ENCODE results near the gene KCTD2.
"Not testable (repeated sequence)": the region's sequence is repeated elsewhere in the genome, so short reads cannot be mapped to it uniquely, and the experiment has no call there.

Gene KCTD2

DNA sequence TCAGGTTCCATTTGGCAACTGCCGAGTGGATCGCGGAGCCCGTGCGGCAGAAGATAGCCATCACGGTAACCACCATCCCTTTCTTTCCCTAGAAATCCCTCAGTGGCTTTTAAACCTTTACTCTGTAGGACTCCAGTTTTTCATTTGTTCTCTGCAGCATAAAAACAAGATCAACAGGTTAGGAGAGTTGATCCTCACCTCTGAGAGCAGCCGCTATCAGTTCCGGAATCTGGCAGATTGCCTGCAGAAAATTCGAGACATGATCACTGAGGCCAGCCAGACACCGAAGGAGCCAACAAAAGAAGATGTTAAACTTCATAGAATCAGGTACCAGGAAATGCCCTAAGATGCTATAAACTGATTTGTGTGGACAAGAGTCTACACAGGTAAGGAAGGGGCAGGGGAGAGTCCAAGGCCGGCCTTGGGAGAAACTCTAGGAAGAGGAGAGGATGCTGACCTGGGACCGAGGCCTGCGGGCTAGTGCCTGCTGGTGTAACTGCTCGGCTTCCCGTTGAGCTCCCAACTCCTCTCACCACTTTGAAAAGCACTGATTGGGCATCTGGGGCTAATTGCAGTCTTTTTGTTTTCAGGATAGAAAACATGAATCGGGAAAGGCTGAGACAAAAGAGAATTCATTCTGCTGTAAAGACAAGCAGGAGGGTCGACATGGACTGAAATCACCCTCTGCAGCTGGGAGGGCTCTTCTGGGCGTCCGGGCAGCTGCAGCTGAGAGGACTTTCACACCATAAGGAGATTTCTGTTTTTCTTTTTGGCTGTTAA, 26.5 kb upstream of the KCTD2 start:
- DNase-seq (ENCODE audit: low spot score), result no peak

DNA sequence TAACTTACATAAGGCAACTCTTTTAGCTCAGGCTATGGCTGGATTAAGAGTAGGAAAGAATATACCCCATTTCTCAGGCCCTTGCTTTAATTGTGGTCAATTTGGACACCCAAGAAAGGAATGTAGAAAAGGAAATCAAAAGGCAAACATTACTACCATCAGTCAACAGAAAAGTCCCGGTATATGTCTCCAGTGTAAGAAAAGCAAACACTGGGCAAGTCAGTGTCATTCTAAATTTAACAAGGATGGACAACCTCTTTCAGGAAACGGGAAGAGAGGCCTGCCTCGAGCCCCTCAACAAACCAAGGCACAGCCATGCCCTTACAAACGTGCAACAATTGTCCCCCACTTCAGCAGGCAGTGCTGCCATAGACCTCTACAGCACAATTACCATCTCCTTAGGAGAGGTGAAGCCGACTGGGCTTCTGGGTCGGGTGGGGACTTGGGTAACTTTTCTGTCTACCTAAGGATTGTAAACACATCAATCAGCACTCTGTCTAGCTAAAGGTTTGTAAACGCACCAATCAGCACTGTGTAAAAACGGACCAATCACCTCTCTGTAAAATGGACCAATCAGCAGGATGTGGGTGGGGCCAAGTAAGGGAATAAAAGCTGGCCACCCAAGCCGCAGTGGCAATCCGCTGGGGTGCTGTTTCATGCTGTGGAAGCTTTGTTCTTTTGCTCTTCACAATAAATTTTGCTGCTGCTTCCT, 22.2 kb upstream of the KCTD2 start:
- DNase-seq (ENCODE audit: low spot score), result no peak

DNA sequence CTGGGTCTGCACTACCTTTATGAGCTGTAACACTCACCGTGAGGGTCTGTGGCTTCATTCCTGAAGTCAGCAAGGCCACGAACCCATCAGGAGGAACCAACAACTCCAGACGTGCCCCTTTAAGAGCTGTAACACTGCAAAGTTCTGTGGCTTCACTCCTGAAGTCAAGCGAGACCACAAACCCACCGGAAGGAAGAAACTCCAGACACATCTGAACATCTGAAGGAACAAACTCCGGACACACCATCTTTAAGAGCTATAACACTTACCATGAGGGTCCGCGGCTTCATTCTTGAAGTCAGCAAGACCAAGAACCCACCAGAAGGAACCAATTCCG, 21.7 kb upstream of the KCTD2 start:
- DNase-seq (ENCODE audit: low spot score), result not testable (repeated sequence)

DNA sequence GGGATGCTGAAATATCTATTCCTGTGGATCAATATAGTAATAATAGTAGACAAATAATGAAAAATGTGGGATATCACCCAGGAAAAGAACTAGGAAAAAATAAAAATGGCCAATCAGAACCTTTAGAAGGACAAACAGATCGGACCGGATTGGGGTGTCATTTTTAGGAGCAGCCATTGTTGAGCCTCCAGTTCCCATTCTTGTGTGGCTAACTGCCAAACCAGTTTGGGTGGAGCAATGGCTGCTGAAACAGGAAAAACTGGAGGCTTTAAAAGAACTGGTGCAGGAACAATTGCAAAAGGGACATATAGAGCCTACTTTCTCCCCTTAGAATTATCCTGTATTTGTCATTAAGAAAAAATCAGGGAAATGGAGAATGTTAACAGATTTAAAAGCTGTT, 20.4 kb upstream of the KCTD2 start:
- DNase-seq (ENCODE audit: low spot score), result not testable (repeated sequence)

DNA sequence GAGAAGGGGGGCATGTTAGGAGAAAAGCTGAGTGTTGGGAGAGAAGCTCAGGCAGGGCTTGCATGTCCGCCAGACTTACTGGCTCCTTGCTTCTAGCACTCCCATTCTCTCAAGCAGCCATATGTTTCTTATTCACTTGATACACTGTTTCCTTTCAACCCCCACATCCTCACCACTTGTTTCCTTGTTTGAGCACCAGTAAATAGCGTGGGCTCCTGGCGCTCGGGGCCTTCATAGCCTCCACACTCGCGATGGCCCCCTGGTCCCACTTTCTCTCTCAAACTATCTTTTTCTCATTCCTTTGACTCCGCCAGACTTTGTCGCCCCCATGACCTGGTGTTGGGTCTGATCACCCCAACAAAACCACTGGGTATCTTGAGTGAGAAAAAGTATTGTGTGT, 16.9 kb upstream of the KCTD2 start:
- no peak for DNase-seq (ENCODE audit: low spot score)

DNA sequence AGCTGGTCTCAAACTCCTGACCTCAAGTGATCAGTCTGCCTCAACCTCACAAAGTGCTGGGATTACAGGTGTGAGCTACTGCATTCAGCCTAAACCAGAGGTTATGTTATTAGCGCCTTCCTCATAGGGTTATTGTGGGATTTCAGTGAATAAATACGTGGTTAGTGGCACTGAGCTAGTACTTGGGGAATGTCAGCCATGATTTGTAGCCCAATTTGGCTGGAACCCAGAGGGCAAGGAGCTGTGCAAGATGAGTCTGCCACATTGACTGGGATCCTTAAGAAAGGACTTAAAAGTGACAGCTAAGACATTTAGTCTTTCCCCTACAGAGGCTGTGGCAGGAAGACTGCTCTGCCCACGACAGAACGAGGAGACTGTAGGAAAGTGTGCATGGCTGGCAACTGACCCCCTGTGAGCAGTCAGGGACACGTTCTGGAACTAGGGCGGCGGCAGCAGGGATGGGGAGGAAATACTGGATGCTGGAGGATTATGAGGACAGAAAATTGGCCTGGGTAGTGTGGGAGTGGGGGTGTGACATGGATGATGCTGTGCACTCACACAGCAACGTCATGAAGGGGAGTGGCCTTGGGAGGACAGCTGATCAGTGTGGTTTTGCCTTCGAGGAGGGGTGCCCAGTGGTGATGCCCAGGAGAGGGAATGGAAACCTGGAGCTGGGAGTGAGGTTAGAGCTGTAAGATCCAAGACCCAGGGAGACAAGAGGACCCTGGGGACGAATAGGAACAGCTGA, 14.9 kb upstream of the KCTD2 start:
- peak; percentile 85 for DNase-seq (ENCODE audit: low spot score)

DNA sequence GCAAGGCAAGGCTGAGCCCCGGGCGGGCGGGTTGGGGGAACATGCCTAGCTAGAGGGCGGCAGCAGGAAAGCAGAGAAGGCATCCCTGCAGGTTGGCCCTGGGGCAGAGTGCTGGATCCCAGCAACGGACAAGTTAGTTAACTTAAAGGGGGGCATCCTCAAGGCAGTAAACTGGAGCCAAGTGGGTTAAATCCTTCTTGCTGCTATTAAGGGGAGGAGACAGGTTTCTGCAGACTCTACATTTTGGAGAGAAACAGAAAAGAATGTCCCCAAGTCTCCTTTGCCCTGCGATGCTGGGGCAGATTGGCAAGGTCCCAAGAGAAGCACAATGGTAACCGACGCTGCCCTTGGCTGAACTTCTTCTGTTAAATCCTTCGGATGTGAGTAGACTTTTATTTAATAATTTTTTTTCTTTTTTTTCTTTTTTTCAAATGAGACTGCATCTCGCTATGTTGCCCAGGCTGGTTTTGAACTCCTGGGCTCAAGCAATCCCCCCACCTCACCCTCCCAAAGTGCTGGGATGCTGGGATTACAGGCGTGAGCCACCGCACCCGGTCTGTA, 14.2 kb upstream of the KCTD2 start:
- DNase-seq (ENCODE audit: low spot score), result peak; percentile 38

DNA sequence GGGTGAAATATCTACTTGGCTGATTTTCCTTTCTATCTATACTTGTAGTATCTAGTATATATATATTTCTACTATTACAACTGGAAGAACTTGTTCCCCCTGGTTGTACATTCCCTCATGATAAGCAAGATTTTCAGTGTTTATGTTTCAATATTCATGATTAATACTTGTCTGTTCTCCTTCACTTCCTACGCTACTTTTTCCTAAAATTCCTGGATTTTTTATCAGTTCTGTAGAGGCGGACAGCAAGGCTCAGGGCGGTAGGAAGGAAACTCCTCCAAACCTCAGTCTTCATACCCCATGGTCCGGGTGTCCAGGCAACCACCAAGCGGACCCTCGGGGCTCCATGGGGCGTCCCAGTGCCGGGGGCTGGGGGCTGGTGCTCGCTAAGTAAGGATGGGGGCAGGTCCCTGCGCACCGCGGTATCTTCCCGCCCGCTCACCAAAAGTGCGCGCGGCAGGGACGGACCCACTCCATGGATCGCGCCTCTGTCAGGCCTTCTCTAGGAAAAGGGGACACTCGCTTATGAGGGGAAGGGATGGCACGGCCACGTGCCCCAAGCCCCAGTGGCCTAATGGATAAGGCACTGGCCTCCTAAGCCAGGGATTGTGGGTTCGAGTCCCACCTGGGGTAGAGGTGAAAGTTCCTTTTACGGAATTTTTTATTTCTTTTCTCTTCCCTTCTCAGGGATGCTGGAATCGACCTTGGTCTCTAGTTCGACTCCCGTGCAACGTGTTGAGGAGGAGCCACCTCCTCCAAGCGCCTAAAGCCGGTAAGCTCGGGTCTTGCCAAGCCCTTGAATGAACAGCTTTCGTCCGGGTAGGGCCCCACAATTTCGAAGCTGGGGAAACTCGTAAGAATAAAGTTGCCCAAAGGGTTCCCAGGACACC, 13.4 kb upstream of the KCTD2 start:
- peak; percentile 97 for DNase-seq (ENCODE audit: low spot score)

DNA sequence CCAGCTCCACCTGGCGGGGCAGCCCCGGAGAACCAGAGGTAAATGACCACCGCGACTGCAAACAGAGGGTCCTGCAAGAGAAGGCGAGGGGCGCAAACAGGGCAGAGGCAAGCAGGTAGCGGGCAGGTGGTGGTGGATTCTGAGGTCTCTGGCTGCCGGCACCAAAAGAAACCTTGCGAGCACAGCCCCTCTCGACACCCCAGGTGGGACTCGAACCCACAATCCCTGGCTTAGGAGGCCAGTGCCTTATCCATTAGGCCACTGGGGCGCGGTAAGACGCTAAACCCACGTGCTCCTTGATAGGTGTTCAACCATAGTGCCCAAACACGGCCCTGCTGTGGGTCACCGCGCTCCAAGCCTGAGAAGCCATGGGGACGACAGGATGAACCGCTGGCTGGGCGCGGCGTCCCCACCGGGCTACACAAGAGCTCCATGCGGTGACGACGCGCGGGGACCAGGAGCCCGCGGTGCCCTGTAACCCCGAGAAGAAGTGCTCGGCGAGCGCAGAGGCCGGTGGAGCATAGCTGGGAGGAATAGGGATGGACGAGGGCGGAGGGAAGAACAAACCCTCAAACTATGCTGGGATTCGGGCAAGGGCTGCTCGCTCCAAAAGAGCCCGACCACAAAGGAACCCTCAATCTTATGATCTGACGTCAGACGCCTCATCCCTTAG, 12.7 kb upstream of the KCTD2 start:
- DNase-seq (ENCODE audit: low spot score), result peak; percentile 95

DNA sequence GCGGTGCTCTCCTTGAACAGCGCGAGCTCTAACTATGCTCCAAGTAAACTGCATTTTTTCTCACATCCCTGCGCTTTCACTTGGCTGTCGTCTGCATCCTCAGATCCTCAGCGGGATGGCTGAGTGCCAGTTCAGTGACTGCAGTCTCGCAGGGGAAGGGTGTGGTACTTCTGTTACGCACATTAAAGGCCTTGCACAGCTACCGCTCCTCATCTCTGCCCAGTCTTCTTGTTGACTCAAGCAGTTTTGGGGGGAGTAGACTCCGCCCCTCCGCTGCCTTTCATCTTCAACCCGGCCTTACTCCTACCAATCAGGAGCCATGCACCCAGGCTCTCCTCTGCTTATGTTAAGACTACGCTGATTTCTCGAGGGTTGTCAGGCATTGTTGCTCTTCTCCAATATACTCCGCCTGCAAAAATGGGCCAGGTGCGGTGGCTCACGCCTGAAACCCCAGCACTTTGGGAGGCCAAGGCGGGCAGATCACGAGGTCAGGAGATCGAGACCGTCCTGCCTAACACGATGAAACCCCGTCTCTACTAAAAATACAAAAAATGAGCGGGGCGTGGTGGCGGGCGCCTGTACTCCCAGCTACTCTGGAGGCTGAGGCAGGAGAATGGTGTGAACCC, 10.3 kb upstream of the KCTD2 start:
- peak; percentile 88 for DNase-seq (ENCODE audit: low spot score)

DNA sequence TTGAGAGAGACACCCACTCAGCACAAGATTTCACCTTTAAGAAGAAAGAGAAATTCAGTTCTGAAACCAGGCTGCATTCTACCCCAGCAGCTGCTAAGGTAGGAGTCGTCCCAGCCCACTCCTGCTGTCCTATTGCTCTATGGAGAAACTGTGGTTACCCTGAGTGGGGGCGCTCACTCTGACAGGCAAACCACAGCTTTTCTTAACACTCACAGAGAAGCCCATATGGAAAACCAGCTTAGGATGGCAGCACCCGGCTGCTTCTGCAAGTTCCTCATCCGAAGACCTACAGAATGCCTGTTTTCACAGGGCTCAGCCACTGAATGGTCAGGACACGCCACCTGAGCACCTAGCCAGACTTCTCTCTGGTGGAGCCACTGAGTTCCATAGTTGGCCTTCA, 7.8 kb upstream of the KCTD2 start:
- DNase-seq (ENCODE audit: low spot score), result no peak

DNA sequence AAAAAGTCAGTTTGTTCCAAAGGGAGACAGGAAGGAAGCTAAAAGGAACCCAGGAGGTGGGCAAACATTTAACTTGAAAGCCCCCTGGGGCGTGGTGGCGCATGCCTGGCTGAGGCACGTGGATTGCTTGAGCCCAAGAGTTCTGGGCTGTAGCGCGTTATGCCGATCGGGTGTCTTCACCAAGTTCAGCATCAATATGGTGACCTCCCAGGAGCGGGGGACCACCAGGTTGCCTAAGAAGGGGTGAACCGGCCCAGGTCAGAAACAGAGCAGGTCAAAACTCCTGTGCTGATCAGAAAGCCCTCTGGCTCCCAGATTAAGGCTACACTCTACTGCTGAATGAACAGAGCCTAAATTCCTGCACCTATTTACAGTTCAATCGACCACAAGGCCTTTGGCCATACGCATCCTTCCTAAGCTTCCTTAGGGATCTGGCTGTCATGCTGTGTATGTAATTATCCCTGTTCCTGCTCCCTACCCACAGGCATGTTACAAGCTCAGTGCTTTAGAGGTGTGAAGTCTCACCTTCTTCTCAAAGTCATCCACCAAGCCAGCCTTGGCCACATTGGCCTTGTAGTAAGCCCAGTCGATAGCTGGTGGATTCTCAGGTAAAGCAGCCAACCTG, 5.3 kb upstream of the KCTD2 start:
- no peak for DNase-seq (ENCODE audit: low spot score)

DNA sequence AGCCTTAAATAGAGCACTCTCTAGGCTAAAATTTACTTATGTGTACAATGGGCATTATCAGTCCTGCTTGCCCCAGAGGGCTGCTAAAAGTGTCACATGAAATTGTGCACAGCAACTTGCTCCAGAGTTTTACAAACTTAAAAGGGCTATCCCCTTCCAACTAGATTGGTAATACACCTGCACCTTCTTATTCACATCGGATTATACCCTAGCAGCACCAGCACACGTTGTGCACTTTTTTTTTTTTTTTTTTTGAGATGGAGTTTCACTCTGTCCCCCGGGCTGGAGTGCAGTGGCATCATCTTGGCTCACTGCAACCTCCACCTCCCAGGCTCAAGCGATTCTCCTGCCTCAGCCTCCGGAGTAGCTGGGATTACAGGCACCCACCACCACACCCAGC, 3.2 kb upstream of the KCTD2 start:
- not testable (repeated sequence) for DNase-seq (ENCODE audit: low spot score)

DNA sequence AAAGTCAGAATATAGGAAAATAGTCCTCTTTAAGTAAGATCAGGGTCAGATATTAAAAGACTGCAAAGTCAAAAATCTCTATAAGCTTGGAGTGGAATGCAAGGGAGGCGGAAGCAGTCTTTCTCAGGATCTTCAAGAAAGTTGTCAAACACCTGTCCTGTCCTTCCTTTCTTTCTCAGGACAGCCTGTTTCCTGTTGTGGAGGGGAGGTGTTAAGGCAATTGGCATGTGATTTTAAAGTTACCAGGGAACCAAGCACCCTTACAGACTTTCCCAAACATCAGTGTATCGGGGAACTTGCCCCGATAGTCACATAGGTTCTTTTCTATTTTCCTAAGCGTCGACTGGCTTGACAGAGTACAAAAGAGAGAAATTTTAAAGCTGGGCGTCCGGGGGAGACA, 2.3 kb upstream of the KCTD2 start:
- no peak for DNase-seq (ENCODE audit: low spot score)

DNA sequence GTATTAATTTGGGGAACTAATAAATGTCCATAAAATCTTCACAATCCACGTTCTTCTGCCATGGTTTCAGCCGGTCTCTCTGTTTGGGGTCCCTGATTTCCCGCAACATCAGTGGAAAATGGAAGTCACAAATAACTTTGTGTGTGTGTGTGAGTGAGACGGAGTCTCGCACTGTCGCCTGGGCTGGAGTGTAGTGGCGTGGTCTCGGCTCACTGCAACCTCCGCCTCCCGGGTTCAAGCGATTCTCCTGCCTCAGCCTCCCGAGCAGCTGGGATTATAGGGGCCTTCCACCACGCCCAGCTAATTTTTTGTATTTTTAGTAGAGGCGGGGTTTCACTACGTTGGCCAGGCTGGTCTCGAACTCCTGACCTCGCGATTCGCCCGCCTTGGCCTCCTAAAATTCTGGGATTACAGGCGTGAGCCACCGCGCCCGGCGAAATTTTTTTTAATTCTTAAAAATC, 1.0 kb upstream of the KCTD2 start:
- DNase-seq (ENCODE audit: low spot score), result not testable (repeated sequence)

DNA sequence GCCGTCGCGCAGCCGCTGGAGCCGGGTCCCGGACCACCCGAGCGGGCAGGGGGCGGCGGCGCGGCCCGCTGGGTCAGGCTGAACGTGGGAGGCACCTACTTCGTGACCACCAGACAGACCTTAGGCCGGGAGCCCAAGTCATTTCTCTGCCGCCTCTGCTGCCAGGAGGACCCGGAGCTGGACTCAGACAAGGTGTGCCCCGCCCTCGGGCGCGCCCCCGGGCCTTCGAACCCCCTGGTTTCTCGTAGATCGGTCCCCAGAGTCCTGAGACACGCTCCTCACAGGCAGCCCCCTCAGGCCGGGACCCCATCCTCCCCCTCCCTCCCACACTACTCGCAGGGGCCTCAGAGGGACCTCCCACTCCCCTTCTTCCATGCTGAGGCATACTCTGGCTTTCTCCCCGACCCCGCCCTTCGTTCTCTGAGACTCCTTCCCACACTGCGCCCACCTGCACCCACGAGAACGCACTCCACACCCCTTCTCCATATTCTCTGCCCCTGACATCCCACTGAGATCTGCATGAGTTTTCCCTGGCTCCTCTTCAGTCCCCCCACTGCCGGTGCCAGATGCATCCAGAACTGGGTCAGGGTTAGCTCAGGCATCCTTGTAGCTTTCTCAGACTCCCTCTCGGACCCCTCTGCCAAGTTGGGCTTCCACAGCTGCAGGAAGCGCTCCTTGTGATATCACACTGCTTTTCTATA, 523 bp downstream of the KCTD2 start:
- peak; percentile 29 for DNase-seq (ENCODE audit: low spot score)

DNA sequence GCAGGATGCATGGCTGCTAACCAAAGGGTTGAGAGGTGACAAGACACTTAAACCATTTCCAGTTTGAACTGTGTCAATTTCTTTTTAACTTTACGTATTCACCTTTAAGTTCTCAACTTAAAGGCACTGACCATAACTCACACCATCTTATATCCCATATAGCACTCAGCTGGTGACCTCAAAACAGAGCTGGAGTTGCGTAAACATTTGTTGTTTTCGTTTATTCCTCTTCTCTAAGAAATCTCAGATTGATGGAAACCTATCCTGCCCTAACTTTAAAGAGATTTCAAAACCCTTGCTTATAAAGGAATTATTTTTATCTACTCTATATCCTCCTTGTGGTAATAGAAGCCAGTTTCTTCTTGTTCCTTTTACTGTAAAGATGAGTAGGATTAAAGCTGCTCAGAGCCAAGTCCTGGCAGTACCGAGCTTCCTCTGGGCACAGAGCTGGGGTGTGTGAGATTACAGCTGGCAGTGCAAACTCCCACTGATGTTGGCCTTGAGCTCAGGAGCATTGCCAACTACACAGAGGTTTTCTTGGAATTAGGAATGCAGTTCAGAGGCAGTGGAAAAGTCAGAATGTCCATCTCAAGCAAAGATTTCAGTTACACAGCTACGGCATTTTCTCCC, 1.3 kb downstream of the KCTD2 start:
- no peak for DNase-seq (ENCODE audit: low spot score)

DNA sequence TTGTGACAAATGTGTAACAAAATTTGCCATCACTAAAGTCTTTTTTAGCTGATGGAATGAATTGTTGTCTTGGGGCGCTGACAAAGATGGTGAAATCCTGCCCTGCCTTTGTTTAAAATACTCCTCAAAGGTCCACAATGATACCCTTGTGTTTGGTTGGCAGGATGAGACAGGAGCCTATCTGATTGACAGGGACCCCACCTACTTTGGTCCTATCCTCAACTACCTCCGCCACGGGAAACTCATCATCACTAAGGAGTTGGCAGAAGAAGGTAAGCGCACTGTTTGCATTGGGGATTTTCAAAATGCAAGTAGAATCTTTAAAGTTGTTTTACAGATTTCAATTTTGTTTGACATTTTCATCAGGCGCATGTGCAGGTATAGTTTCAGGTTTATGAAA, 2.0 kb downstream of the KCTD2 start:
- DNase-seq (ENCODE audit: low spot score), result no peak

DNA sequence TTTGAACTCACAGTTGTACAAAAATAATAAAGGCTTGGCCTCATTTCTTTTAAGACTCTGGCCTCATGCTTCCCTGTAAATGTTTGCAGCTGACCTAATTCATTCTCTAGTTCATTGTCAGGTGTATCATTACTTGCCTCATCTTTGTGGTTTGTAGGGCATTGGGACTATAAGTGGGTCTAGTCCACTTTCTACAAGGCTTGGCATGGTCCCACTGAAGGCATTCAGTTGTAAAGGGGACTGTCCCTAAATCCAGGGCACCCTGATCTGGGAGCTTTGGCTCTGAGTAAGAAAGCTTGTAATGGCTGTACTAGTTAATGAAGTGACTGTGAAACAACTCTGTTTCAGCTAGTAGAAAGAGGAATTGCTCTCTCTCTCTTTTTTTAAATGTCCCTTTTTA, 2.7 kb downstream of the KCTD2 start:
- DNase-seq (ENCODE audit: low spot score), result no peak
